HepG2 (cell line): ENCODE data around the gene CES3. TPM values are rescaled to one million over a fixed set of nuclear protein-coding genes. Genes with fewer than 3 reads are reported as not detected.

ENCODE experiments used
- ATF1 ChIP-seq: IDR thresholded peaks from 2 replicates; pipeline ENCODE4 v1.6.1; 2016; ENCODE audit warnings: mild to moderate bottlenecking, control low read depth
- BRD4 ChIP-seq: sonication (generic); formaldehyde crosslinking; IDR thresholded peaks from 2 replicates; pipeline ENCODE4 v1.4.0; 2020; ENCODE audit warnings: missing genetic modification reagents
- CEBPB ChIP-seq: IDR thresholded peaks from 2 replicates; pipeline ENCODE4 v1.6.1; 2011; ENCODE audit warnings: low read depth, low read length, improper control_type of control experiment, borderline replicate concordance
- FOXM1 ChIP-seq: sonication (generic); formaldehyde crosslinking; IDR thresholded peaks from 2 replicates; pipeline ENCODE4 v1.5.0; 2020; ENCODE audit warnings: missing genetic modification reagents
- HDAC2 ChIP-seq: sonication (generic); formaldehyde crosslinking; IDR thresholded peaks from 2 replicates; pipeline ENCODE4 v1.4.0; 2020; ENCODE audit warnings: missing genetic modification reagents
- SP140L ChIP-seq: sonication (generic); formaldehyde crosslinking; IDR thresholded peaks from 2 replicates; pipeline ENCODE4 v1.4.0; 2020; ENCODE audit warnings: missing genetic modification reagents, borderline replicate concordance
- TAF15 ChIP-seq: fragments of 200-400 bp; formaldehyde crosslinking; IDR thresholded peaks from one replicate; pipeline ENCODE4 v1.6.1; 2018; ENCODE audit warnings: mild to moderate bottlenecking, low read depth, low read length; ENCODE audit not compliant: poor library complexity, severe bottlenecking
- ZNF10 ChIP-seq: sonication (generic); formaldehyde crosslinking; IDR thresholded peaks from 2 replicates; pipeline ENCODE4 v1.4.0; 2020; ENCODE audit warnings: mild to moderate bottlenecking, low read depth, missing genetic modification reagents, borderline replicate concordance
- ZNF17 ChIP-seq: sonication (generic); formaldehyde crosslinking; IDR thresholded peaks from 2 replicates; pipeline ENCODE4 v1.5.0; 2020; ENCODE audit warnings: mild to moderate bottlenecking, missing genetic modification reagents
- ZNF180 ChIP-seq: sonication (generic); formaldehyde crosslinking; IDR thresholded peaks from 2 replicates; pipeline ENCODE4 v1.4.0; 2020; ENCODE audit warnings: low read depth, missing genetic modification reagents, borderline replicate concordance
- ZNF205 ChIP-seq: IDR thresholded peaks from 2 replicates; pipeline ENCODE4 v1.6.1; 2018; ENCODE audit warnings: missing biosample characterization, missing genetic modification reagents
- ZNF550 ChIP-seq: sonication (generic); formaldehyde crosslinking; IDR thresholded peaks from 2 replicates; pipeline ENCODE4 v1.4.0; 2020; ENCODE audit warnings: mild to moderate bottlenecking, missing genetic modification reagents, borderline replicate concordance
- polyA plus RNA-seq, 8 experiments: library from polyadenylated mRNA; depleted of rRNA in 3 of 8; stranded (reverse) in 7 of 8; unstranded in 1 of 8; fragments of >200 nt; fragmentation: Illumina TruSeq in 4 of 8; extraction: Trizol in 4 of 8; gene quantifications; 2 replicates each; pipeline versions ENCODE4 v1.2.1 to v1.2.3, GENCODE V29; 2011 to 2016; ENCODE audit warnings: low read depth in 4 of 8, missing spikeins in 1 of 8, mixed read lengths in 1 of 8; ENCODE audit not compliant: insufficient read depth in 1 of 8
- total RNA-seq, 5 experiments: library from RNA; depleted of rRNA; stranded (reverse); fragments of >200 nt; fragmentation: Illumina TruSeq; extraction: Trizol; gene quantifications; 2 replicates each; pipeline ENCODE4 v1.2.3, GENCODE V29; 2016; ENCODE audit warnings: low read depth in 1 of 5
- TF ChIP-seq, protein P1 (sequence below): IDR thresholded peaks from 2 replicates; pipeline ENCODE4 v1.6.1; 2016; ENCODE audit warnings: missing compliant biosample characterization, missing genetic modification reagents, borderline replicate concordance
- TF ChIP-seq, protein P2 (sequence below): sonication (generic); formaldehyde crosslinking; IDR thresholded peaks from 2 replicates; pipeline ENCODE4 v1.4.0; 2020; ENCODE audit warnings: mild to moderate bottlenecking, missing genetic modification reagents
- TF ChIP-seq, protein P3 (sequence below): sonication (generic); formaldehyde crosslinking; IDR thresholded peaks from 2 replicates; pipeline ENCODE4 v1.4.0; 2020; ENCODE audit warnings: missing genetic modification reagents, borderline replicate concordance
- TF ChIP-seq, protein P4 (sequence below): sonication (generic); formaldehyde crosslinking; IDR thresholded peaks from 2 replicates; pipeline ENCODE4 v1.5.1; 2020; ENCODE audit warnings: mild to moderate bottlenecking, moderate library complexity, missing genetic modification reagents
- TF ChIP-seq, protein P5 (sequence below): sonication (generic); formaldehyde crosslinking; IDR thresholded peaks from 2 replicates; pipeline ENCODE4 v1.4.0; 2020; ENCODE audit warnings: mild to moderate bottlenecking, missing genetic modification reagents
- TF ChIP-seq, protein P6 (sequence below): sonication (generic); formaldehyde crosslinking; IDR thresholded peaks from 2 replicates; pipeline ENCODE4 v1.5.1; 2020; ENCODE audit warnings: mild to moderate bottlenecking, missing genetic modification reagents, borderline replicate concordance

The CES3 gene
- total and polyA plus RNA-seq, 2 of the 13 experiments (the other 11 are each of a cell fraction or from before 2014, with no cell fraction given), result 6.6 to 17.4 TPM

DNA sequence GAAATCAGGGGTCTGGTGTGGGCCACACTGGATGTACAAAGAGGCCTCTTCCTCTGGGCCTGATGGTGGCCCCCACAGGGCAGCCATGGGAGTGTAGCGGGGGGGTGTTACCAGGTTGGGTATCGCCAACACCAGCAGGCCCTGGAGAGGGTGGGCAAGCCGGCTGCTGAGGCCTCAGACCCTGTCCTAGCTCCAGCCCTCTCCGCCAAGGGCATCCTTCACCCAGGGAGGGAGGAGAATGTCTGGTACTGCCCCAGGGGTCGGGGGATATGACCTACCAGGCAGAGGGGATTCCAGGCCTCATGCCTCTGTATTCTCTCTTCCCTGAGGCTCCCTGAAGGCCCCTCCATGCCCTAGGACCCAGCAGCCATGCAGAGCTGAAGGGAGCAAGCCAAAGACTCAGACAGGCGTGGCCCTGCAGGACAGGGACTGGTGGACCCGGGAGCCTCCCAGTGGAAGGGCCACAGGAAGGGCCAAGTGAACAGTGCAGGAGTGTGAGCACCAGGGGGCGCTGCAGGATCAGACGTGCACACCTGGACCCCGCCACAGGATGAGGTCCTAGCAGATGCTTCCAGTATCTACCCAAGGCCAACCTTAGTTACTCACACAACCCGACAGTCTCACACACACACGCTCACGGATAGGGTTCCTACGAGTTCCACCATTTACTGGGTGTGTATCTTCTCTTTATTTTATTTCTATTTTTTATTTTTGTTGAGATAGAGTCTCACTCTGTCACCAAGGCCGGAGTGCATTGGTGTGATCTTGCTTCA lies 16.5 kb downstream of the CES3 start (continued):
- TF ChIP-seq ZNF10 (CRISPR knock-in tag), result no peak
- TF ChIP-seq FOXM1 (CRISPR knock-in tag), result no peak
- no peak for TF ChIP-seq ZNF550 (CRISPR knock-in tag)
- TF ChIP-seq, protein P1, sequence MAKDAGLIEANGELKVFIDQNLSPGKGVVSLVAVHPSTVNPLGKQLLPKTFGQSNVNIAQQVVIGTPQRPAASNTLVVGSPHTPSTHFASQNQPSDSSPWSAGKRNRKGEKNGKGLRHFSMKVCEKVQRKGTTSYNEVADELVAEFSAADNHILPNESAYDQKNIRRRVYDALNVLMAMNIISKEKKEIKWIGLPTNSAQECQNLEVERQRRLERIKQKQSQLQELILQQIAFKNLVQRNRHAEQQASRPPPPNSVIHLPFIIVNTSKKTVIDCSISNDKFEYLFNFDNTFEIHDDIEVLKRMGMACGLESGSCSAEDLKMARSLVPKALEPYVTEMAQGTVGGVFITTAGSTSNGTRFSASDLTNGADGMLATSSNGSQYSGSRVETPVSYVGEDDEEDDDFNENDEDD, result peak; percentile 43; the same call in 1 of the 2 replicates
- no peak for TF ChIP-seq ZNF180
- no peak for TF ChIP-seq ATF1 (CRISPR knock-in tag)
- TF ChIP-seq ZNF17 (CRISPR knock-in tag), result no peak
- TF ChIP-seq, protein P2, sequence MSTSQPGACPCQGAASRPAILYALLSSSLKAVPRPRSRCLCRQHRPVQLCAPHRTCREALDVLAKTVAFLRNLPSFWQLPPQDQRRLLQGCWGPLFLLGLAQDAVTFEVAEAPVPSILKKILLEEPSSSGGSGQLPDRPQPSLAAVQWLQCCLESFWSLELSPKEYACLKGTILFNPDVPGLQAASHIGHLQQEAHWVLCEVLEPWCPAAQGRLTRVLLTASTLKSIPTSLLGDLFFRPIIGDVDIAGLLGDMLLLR (CRISPR knock-in tag), result no peak
- TF ChIP-seq, protein P3, sequence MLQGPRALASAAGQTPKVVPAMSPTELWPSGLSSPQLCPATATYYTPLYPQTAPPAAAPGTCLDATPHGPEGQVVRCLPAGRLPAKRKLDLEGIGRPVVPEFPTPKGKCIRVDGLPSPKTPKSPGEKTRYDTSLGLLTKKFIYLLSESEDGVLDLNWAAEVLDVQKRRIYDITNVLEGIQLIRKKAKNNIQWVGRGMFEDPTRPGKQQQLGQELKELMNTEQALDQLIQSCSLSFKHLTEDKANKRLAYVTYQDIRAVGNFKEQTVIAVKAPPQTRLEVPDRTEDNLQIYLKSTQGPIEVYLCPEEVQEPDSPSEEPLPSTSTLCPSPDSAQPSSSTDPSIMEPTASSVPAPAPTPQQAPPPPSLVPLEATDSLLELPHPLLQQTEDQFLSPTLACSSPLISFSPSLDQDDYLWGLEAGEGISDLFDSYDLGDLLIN, result no peak
- TF ChIP-seq, protein P4, sequence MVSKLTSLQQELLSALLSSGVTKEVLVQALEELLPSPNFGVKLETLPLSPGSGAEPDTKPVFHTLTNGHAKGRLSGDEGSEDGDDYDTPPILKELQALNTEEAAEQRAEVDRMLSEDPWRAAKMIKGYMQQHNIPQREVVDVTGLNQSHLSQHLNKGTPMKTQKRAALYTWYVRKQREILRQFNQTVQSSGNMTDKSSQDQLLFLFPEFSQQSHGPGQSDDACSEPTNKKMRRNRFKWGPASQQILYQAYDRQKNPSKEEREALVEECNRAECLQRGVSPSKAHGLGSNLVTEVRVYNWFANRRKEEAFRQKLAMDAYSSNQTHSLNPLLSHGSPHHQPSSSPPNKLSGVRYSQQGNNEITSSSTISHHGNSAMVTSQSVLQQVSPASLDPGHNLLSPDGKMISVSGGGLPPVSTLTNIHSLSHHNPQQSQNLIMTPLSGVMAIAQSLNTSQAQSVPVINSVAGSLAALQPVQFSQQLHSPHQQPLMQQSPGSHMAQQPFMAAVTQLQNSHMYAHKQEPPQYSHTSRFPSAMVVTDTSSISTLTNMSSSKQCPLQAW, result peak; percentile 68; the same call in 1 of the 2 replicates
- TF ChIP-seq ZNF205 (CRISPR knock-in tag), result peak; percentile 77; the same call in 1 of the 2 replicates
- TF ChIP-seq, protein P5, sequence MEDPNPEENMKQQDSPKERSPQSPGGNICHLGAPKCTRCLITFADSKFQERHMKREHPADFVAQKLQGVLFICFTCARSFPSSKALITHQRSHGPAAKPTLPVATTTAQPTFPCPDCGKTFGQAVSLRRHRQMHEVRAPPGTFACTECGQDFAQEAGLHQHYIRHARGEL (CRISPR knock-in tag), result no peak
- peak; percentile 78 for TF ChIP-seq HDAC2 (CRISPR knock-in tag)
- no peak for TF ChIP-seq CEBPB
- no peak for TF ChIP-seq BRD4 (CRISPR knock-in tag)
- TF ChIP-seq, protein P6, sequence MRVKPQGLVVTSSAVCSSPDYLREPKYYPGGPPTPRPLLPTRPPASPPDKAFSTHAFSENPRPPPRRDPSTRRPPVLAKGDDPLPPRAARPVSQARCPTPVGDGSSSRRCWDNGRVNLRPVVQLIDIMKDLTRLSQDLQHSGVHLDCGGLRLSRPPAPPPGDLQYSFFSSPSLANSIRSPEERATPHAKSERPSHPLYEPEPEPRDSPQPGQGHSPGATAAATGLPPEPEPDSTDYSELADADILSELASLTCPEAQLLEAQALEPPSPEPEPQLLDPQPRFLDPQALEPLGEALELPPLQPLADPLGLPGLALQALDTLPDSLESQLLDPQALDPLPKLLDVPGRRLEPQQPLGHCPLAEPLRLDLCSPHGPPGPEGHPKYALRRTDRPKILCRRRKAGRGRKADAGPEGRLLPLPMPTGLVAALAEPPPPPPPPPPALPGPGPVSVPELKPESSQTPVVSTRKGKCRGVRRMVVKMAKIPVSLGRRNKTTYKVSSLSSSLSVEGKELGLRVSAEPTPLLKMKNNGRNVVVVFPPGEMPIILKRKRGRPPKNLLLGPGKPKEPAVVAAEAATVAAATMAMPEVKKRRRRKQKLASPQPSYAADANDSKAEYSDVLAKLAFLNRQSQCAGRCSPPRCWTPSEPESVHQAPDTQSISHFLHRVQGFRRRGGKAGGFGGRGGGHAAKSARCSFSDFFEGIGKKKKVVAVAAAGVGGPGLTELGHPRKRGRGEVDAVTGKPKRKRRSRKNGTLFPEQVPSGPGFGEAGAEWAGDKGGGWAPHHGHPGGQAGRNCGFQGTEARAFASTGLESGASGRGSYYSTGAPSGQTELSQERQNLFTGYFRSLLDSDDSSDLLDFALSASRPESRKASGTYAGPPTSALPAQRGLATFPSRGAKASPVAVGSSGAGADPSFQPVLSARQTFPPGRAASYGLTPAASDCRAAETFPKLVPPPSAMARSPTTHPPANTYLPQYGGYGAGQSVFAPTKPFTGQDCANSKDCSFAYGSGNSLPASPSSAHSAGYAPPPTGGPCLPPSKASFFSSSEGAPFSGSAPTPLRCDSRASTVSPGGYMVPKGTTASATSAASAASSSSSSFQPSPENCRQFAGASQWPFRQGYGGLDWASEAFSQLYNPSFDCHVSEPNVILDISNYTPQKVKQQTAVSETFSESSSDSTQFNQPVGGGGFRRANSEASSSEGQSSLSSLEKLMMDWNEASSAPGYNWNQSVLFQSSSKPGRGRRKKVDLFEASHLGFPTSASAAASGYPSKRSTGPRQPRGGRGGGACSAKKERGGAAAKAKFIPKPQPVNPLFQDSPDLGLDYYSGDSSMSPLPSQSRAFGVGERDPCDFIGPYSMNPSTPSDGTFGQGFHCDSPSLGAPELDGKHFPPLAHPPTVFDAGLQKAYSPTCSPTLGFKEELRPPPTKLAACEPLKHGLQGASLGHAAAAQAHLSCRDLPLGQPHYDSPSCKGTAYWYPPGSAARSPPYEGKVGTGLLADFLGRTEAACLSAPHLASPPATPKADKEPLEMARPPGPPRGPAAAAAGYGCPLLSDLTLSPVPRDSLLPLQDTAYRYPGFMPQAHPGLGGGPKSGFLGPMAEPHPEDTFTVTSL (CRISPR knock-in tag), result no peak
- no peak for TF ChIP-seq TAF15
- 0 out of 2 replicates have a peak, but pooled peaks have one; percentile 60 for TF ChIP-seq SP140L
